ENCODE measurements around the gene EYS. TPM values are rescaled to one million over a fixed set of nuclear protein-coding genes. Genes with fewer than 3 reads are reported as not detected.
"Not testable (repeated sequence)": the region's sequence is repeated elsewhere in the genome, so short reads cannot be mapped to it uniquely, and the experiment has no call there.

EYS gene
- total and polyA plus RNA-seq, 4 donors, result not detected

GRCh38 chr6:64459411-64459944, 1247.5 kb downstream of the EYS start:
- intact Hi-C loops (cut with DNase I), result no loop called here
- Histone ChIP-seq H3K4me3 (ENCODE audit: low read length in 2 of 2) (no peak overlapping the region), H3K9me3 (ENCODE audit: control insufficient read depth, low read length) (no peaks in the 10 kb centered on the region), H3K4me1 (ENCODE audit: control insufficient read depth in 1 of 2, insufficient read depth in 2 of 2, low read length in 2 of 2) (no peaks in the 10 kb centered on the region), H3K27ac (ENCODE audit: low read depth in 1 of 2, low read length in 2 of 2) (no peak overlapping the region), H3K36me3 (ENCODE audit: control insufficient read depth in 1 of 2, insufficient read depth in 2 of 2, low read length in 1 of 2) (no peaks in the 10 kb centered on the region), H3K27me3 (ENCODE audit: control insufficient read depth in 1 of 2, insufficient read depth in 2 of 2, low read length in 1 of 2) (no peaks in the 10 kb centered on the region)
- ATAC-seq (ENCODE audit: low FRiP score) (no peak), DNase-seq (no peak)
- 61 to 67% methylated on average over 1 of the region's 1 CpG for WGBS, 2 donors

GRCh38 chr6:64448101-64448500, 1258.9 kb downstream of the EYS start:
- 91 to 92% methylated on average over 6 of the region's 6 CpGs for WGBS, 2 donors
- not testable (repeated sequence) for ATAC-seq (ENCODE audit: low FRiP score)

GRCh38 chr6:64445038-64445437, 1262.0 kb downstream of the EYS start:
- H3K4me3 ChIP-seq (ENCODE audit: low read length in 2 of 2), result no peak overlapping the region
- intact Hi-C loops (cut with DNase I), result no loop called here
- no peak for ATAC-seq (ENCODE audit: low FRiP score)
- H3K27ac ChIP-seq (ENCODE audit: low read depth in 1 of 2, low read length in 2 of 2), result no peak overlapping the region
- H3K27me3 ChIP-seq (ENCODE audit: control insufficient read depth in 1 of 2, insufficient read depth in 2 of 2, low read length in 1 of 2), result no peaks in the 10 kb centered on the region
- H3K36me3 ChIP-seq (ENCODE audit: control insufficient read depth in 1 of 2, insufficient read depth in 2 of 2, low read length in 1 of 2), result no peaks in the 10 kb centered on the region
- H3K9me3 ChIP-seq (ENCODE audit: control insufficient read depth, low read length), result peaks cover 3% of the 10 kb centered on the region
- DNase-seq, result no peak
- 40 to 43% methylated on average over 1 of the region's 1 CpG for WGBS, 2 donors
- no peaks in the 10 kb centered on the region for H3K4me1 ChIP-seq (ENCODE audit: control insufficient read depth in 1 of 2, insufficient read depth in 2 of 2, low read length in 2 of 2)

More at GRCh38 chr6:64448101-64448500, 1258.9 kb downstream of the EYS start:
- H3K27me3 ChIP-seq (ENCODE audit: control insufficient read depth in 1 of 2, insufficient read depth in 2 of 2, low read length in 1 of 2); H3K4me1 ChIP-seq (ENCODE audit: control insufficient read depth in 1 of 2, insufficient read depth in 2 of 2, low read length in 2 of 2); intact Hi-C loops (cut with DNase I); H3K27ac ChIP-seq (ENCODE audit: low read depth in 1 of 2, low read length in 2 of 2); H3K4me3 ChIP-seq (ENCODE audit: low read length in 2 of 2); H3K9me3 ChIP-seq (ENCODE audit: control insufficient read depth, low read length); DNase-seq; H3K36me3 ChIP-seq (ENCODE audit: control insufficient read depth in 1 of 2, insufficient read depth in 2 of 2, low read length in 1 of 2): not testable (repeated sequence)

- H3K27me3 ChIP-seq (ENCODE audit: control insufficient read depth in 1 of 2, insufficient read depth in 2 of 2, low read length in 1 of 2), result no peaks in the 10 kb centered on the region
- no peaks in the 10 kb centered on the region for H3K36me3 ChIP-seq (ENCODE audit: control insufficient read depth in 1 of 2, insufficient read depth in 2 of 2, low read length in 1 of 2)
- peaks cover 3% of the 10 kb centered on the region for H3K9me3 ChIP-seq (ENCODE audit: control insufficient read depth, low read length)
- no peaks in the 10 kb centered on the region for H3K4me1 ChIP-seq (ENCODE audit: control insufficient read depth in 1 of 2, insufficient read depth in 2 of 2, low read length in 2 of 2)
- no peak overlapping the region for H3K4me3 ChIP-seq (ENCODE audit: low read length in 2 of 2)
- ATAC-seq (ENCODE audit: low FRiP score) (no peak), DNase-seq (no peak)
- 34 to 41% methylated on average over 2 of the region's 2 CpGs for WGBS, 2 donors
- H3K27ac ChIP-seq (ENCODE audit: low read depth in 1 of 2, low read length in 2 of 2), result no peak overlapping the region
- intact Hi-C loops (cut with DNase I), result no loop called here
Observed at GRCh38 chr6:64439274-64439673, 1267.8 kb downstream of the EYS start.

GRCh38 chr6:64437996-64438395, 1269.0 kb downstream of the EYS start:
- WGBS, 2 donors, result 68 to 70% methylated on average over 2 of the region's 2 CpGs
- ATAC-seq (ENCODE audit: low FRiP score), result no peak
- intact Hi-C loops (cut with DNase I), result no loop called here

GRCh38 chr6:64429926-64430325, 1277.1 kb downstream of the EYS start:
- Histone ChIP-seq H3K27ac (ENCODE audit: low read depth in 1 of 2, low read length in 2 of 2) (no peak overlapping the region), H3K27me3 (ENCODE audit: control insufficient read depth in 1 of 2, insufficient read depth in 2 of 2, low read length in 1 of 2) (no peaks in the 10 kb centered on the region), H3K36me3 (ENCODE audit: control insufficient read depth in 1 of 2, insufficient read depth in 2 of 2, low read length in 1 of 2) (no peaks in the 10 kb centered on the region), H3K4me3 (ENCODE audit: low read length in 2 of 2) (no peak overlapping the region), H3K9me3 (ENCODE audit: control insufficient read depth, low read length) (no peaks in the 10 kb centered on the region), H3K4me1 (ENCODE audit: control insufficient read depth in 1 of 2, insufficient read depth in 2 of 2, low read length in 2 of 2) (no peaks in the 10 kb centered on the region)
- intact Hi-C loops (cut with DNase I), result no loop called here
- DNase-seq (no peak), ATAC-seq (ENCODE audit: low FRiP score) (no peak)
- 30 to 51% methylated on average over 1 of the region's 1 CpG for WGBS, 2 donors

More at GRCh38 chr6:64437996-64438395, 1269.0 kb downstream of the EYS start:
- Histone ChIP-seq H3K9me3 (ENCODE audit: control insufficient read depth, low read length) (peaks cover 3% of the 10 kb centered on the region), H3K4me1 (ENCODE audit: control insufficient read depth in 1 of 2, insufficient read depth in 2 of 2, low read length in 2 of 2) (no peaks in the 10 kb centered on the region), H3K4me3 (ENCODE audit: low read length in 2 of 2) (no peak overlapping the region), H3K36me3 (ENCODE audit: control insufficient read depth in 1 of 2, insufficient read depth in 2 of 2, low read length in 1 of 2) (no peaks in the 10 kb centered on the region), H3K27ac (ENCODE audit: low read depth in 1 of 2, low read length in 2 of 2) (no peak overlapping the region), H3K27me3 (ENCODE audit: control insufficient read depth in 1 of 2, insufficient read depth in 2 of 2, low read length in 1 of 2) (no peaks in the 10 kb centered on the region)
- DNase-seq, result no peak

GRCh38 chr6:64428186-64428585, 1278.8 kb downstream of the EYS start:
- intact Hi-C loops (cut with DNase I), result no loop called here
- Histone ChIP-seq H3K27ac (ENCODE audit: low read depth in 1 of 2, low read length in 2 of 2) (no peak overlapping the region), H3K9me3 (ENCODE audit: control insufficient read depth, low read length) (no peaks in the 10 kb centered on the region), H3K4me1 (ENCODE audit: control insufficient read depth in 1 of 2, insufficient read depth in 2 of 2, low read length in 2 of 2) (no peaks in the 10 kb centered on the region), H3K27me3 (ENCODE audit: control insufficient read depth in 1 of 2, insufficient read depth in 2 of 2, low read length in 1 of 2) (no peaks in the 10 kb centered on the region), H3K36me3 (ENCODE audit: control insufficient read depth in 1 of 2, insufficient read depth in 2 of 2, low read length in 1 of 2) (no peaks in the 10 kb centered on the region), H3K4me3 (ENCODE audit: low read length in 2 of 2) (no peak overlapping the region)
- ATAC-seq (ENCODE audit: low FRiP score) (no peak), DNase-seq (no peak)
- WGBS, 2 donors, result 39 to 59% methylated on average over 1 of the region's 1 CpG

GRCh38 chr6:64415926-64416325, 1291.1 kb downstream of the EYS start:
- H3K4me3 ChIP-seq (ENCODE audit: low read length in 2 of 2), result no peak overlapping the region
- ATAC-seq (ENCODE audit: low FRiP score) (no peak), DNase-seq (no peak)
- WGBS, 2 donors, result 2 to 3% methylated on average over 2 of the region's 2 CpGs
- intact Hi-C loops (cut with DNase I), result no loop called here
- no peaks in the 10 kb centered on the region for H3K27me3 ChIP-seq (ENCODE audit: control insufficient read depth in 1 of 2, insufficient read depth in 2 of 2, low read length in 1 of 2)
- H3K27ac ChIP-seq (ENCODE audit: low read depth in 1 of 2, low read length in 2 of 2), result no peak overlapping the region
- peaks cover 1% of the 10 kb centered on the region for H3K9me3 ChIP-seq (ENCODE audit: control insufficient read depth, low read length)
- no peaks in the 10 kb centered on the region for H3K4me1 ChIP-seq (ENCODE audit: control insufficient read depth in 1 of 2, insufficient read depth in 2 of 2, low read length in 2 of 2)
- no peaks in the 10 kb centered on the region for H3K36me3 ChIP-seq (ENCODE audit: control insufficient read depth in 1 of 2, insufficient read depth in 2 of 2, low read length in 1 of 2)

- no peaks in the 10 kb centered on the region for H3K36me3 ChIP-seq (ENCODE audit: control insufficient read depth in 1 of 2, insufficient read depth in 2 of 2, low read length in 1 of 2)
- H3K9me3 ChIP-seq (ENCODE audit: control insufficient read depth, low read length), result no peaks in the 10 kb centered on the region
- no peaks in the 10 kb centered on the region for H3K27me3 ChIP-seq (ENCODE audit: control insufficient read depth in 1 of 2, insufficient read depth in 2 of 2, low read length in 1 of 2)
- no peak for ATAC-seq (ENCODE audit: low FRiP score)
- no peaks in the 10 kb centered on the region for H3K4me1 ChIP-seq (ENCODE audit: control insufficient read depth in 1 of 2, insufficient read depth in 2 of 2, low read length in 2 of 2)
- H3K4me3 ChIP-seq (ENCODE audit: low read length in 2 of 2), result no peak overlapping the region
- no peak for DNase-seq
- intact Hi-C loops (cut with DNase I), result no loop called here
- H3K27ac ChIP-seq (ENCODE audit: low read depth in 1 of 2, low read length in 2 of 2), result no peak overlapping the region
Observed at GRCh38 chr6:64411226-64411625, 1295.8 kb downstream of the EYS start.
